GM20000 (cell line): ENCODE data around the gene CCDC3.
A peak's percentile ranks its signal among the peaks of the same experiment; 100 is the strongest.

Experiments used
- DNase-seq: peaks from one replicate; pipeline ENCODE4 v3.0.0; 2012; ENCODE audit warnings: low spot score
- TF ChIP-seq, protein P1 (sequence below): IDR thresholded peaks from 2 replicates; pipeline ENCODE4 v1.5.1; 2012; ENCODE audit warnings: mild to moderate bottlenecking, control low read depth; ENCODE audit errors: extremely low read depth, missing control alignments

CCDC3 gene

DNA sequence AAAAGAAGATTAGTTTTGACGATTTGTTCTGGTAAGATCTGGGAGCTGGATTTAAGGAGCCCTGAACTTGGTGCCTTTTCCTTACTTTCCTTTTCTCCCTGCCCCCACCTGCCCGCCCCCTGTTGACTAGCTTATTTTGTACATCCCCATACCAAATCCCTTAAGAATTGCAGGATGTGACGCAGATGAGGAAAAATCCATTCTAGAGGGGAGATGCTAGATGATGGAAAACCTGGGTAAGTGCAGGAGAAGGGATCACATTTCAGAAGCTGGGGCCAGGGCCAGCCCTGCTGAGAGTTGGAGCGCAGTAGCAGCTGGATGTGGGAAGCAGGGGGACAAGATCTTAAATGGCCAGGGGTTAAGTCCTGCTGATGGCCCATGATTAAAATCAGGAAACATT lies 93.9 kb downstream of the CCDC3 start:
- TF ChIP-seq, protein P1, sequence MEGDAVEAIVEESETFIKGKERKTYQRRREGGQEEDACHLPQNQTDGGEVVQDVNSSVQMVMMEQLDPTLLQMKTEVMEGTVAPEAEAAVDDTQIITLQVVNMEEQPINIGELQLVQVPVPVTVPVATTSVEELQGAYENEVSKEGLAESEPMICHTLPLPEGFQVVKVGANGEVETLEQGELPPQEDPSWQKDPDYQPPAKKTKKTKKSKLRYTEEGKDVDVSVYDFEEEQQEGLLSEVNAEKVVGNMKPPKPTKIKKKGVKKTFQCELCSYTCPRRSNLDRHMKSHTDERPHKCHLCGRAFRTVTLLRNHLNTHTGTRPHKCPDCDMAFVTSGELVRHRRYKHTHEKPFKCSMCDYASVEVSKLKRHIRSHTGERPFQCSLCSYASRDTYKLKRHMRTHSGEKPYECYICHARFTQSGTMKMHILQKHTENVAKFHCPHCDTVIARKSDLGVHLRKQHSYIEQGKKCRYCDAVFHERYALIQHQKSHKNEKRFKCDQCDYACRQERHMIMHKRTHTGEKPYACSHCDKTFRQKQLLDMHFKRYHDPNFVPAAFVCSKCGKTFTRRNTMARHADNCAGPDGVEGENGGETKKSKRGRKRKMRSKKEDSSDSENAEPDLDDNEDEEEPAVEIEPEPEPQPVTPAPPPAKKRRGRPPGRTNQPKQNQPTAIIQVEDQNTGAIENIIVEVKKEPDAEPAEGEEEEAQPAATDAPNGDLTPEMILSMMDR: no peak
- no peak for DNase-seq

DNA sequence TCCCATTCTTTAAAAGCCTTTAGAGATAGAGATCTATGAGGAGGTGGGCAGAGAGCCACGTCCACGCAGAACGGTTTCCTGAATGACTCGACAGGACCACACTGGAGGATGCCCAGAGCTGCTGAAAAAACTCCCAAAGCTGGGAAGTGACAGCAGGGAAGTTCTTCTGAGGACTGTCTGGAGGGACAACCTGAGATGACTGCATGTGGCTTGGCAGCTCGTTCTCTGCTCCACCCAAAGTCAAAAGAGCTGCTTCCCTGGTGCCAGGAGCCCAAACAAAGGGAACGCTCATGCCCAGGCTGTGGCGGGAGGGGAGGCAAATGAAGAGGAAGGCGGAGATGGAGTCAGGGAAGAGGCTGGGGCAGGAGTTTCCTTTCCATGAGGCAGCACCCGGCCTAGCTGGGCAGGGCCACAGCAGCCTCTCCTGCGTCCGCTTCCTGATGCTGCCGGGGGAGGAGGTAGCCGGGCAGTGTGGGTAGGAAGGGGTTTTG lies 95.4 kb downstream of the CCDC3 start:
- TF ChIP-seq, protein P1: no peak
- DNase-seq: no peak

DNA sequence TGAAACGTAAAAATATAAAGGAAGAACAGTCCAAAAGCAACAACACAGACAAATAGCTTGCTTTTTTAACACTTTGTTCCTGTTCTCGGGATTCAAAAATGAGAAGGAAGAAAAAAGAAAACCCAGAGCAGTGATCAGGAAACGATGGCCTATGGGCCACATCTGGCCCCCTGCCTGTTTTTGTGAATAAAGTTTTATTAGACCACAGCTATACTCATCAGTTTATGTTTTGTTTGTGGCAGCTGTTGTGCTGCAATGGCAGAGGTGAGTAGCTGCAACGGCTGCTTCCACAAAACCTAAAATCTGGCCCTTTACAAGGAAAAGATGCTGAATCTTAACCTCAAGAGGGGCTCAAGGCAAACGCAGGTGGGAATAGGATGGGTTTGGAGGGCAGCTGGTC lies 96.4 kb downstream of the CCDC3 start:
- TF ChIP-seq, protein P1: no peak
- no peak for DNase-seq

DNA sequence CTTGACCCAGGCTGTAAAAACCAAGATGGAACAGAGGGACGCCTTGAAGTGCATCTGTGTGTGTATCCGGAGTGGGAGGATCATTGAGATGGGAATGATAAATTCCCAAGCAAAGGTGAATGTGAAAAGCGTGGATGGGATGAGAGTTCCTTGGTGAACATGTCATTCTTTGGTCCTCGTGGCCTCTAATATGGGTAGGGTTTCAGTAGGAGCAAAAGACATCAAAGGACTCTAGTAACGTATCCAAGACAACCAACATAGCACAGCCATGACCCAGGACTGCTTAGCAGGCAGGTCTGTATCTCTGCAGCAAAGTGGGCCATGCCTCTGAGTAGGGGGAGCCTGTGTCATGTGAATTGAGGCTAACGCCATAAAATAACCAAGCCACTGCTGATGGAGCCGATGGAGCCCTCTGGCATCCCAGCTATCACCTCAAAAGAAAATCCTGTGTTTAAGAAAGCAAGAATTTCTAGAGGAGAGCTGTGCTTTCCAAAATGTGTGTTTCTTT lies 98.6 kb downstream of the CCDC3 start:
- DNase-seq: no peak
- TF ChIP-seq, protein P1: no peak

DNA sequence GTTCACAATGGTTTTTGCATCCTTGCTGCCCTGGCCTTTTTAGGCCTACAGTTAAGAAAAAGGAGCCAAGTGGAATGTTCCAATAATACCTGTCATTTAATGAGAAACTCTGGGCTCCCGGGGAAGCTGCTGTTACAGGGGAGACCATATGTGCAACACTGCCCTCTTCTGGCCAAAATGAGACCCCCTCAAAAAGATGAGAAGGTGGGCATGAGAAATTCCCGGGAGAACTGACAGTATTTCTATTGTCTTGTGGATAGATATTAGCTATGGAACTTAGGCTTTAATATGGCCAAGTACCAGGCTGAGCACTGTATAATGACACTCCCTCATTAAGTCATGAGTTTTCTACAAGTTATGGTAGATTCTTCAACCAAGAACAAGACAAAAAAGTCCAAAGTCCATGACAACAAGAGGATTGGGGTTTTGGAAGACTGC lies 99.4 kb downstream of the CCDC3 start:
- DNase-seq: peak; percentile 81

DNA sequence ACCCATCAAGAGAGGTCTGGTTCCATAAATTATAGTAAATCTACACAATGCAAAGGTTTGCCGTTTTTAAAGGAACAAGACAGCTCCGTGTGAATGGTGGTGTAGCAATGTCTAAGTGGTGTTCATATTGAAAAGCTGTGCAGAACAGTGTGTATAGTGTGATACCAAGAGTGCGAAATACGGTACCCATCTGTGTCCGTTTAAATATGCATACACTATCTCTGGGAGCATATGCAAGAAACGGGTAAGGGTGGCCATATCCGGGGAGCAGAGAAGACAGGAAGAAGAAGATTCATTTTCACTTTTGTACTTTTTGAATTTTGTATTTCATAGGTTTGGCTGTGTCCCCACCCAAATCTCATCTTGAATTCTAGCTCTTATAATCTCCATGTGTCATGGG lies 102.0 kb downstream of the CCDC3 start:
- TF ChIP-seq, protein P1: no peak
- no peak for DNase-seq

More for the DNA sequence above, 99.4 kb downstream of the CCDC3 start:
- TF ChIP-seq, protein P1: peak; percentile 41

DNA sequence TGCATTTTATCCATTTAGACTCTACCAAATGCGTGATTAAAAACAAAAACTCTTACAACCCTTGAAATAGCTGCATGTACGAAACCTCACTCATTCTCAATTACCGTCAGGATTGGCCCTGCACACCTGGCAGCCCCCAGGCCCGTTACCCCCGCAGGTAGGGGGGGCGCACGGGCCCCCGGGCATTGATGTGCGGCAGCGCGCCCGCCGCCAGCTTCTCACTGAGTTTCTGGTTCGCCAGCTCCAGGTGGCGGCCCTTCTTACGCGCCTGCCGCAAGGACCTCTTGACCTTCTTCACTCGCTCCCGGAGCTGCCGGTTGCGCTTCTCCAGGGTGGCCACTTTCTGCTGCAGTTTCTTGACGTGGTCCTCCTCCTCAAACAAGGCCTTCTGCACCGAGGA lies 103.2 kb downstream of the CCDC3 start:
- TF ChIP-seq, protein P1: no peak

More for the DNA sequence above, 103.2 kb downstream of the CCDC3 start:
- no peak for DNase-seq
